Keratinocyte (primary cell): ENCODE results near the gene ZFP90. TPM values are rescaled to one million over a fixed set of nuclear protein-coding genes. Genes with fewer than 3 reads are reported as not detected.

Experiments
- DNase-seq: peaks from one replicate; pipeline ENCODE4 v3.0.0-alpha.2; 2011; ENCODE audit warnings: low read depth, missing footprints, low spot score
- FAIRE-seq: peaks from 2 replicates; lab custom pipeline; 2011; peaks lifted over from hg19 to GRCh38; lab: Jason Lieb, UNC
- H2AFZ ChIP-seq: 2 replicates; pipeline ENCODE4 v1.6.0; 2012; ENCODE audit warnings: low read length, control low read depth, inconsistent platforms; ENCODE audit not compliant: control insufficient read depth
- H3K27ac ChIP-seq: 2 replicates; pipeline ENCODE4 v1.5.1; 2011; ENCODE audit warnings: low read length; ENCODE audit not compliant: control insufficient read depth, insufficient read depth
- H3K27me3 ChIP-seq: 3 replicates; pipeline ENCODE4 v1.6.0; 2011; ENCODE audit warnings: low read length; ENCODE audit not compliant: control insufficient read depth, insufficient read depth; ENCODE audit errors: extremely low read depth
- H3K36me3 ChIP-seq, 2 experiments: 2 replicates in 1 of 2; 3 replicates in 1 of 2; pipeline ENCODE4 v1.5.1; 2011; ENCODE audit warnings: low read length in 2 of 2, mild to moderate bottlenecking in 1 of 2; ENCODE audit not compliant: control insufficient read depth in 2 of 2, insufficient read depth in 2 of 2; ENCODE audit errors: extremely low read depth in 1 of 2
- H3K4me1 ChIP-seq: 3 replicates; pipeline ENCODE4 v1.5.1; 2011; ENCODE audit warnings: low read length; ENCODE audit not compliant: control insufficient read depth, insufficient read depth; ENCODE audit errors: extremely low read depth
- H3K4me2 ChIP-seq: 3 replicates; pipeline ENCODE4 v1.6.0; 2011; ENCODE audit warnings: low read depth, low read length; ENCODE audit not compliant: control insufficient read depth, insufficient read depth; ENCODE audit errors: extremely low read depth
- H3K4me3 ChIP-seq, 3 experiments: fragments of 200-600 bp in 1 of 3; sonication (generic) in 1 of 3; 2 replicates in 2 of 3; 3 replicates in 1 of 3; pipeline ENCODE4 v1.5.1; 2011 to 2016; ENCODE audit warnings: low read length in 3 of 3, mild to moderate bottlenecking in 3 of 3, control low read depth in 2 of 3, inconsistent platforms in 1 of 3, low read depth in 1 of 3, mixed read lengths in 1 of 3, mixed run types in 1 of 3, moderate library complexity in 1 of 3; ENCODE audit not compliant: control insufficient read depth in 2 of 3, insufficient read depth in 2 of 3; ENCODE audit errors: extremely low read depth in 1 of 3
- H3K79me2 ChIP-seq: 2 replicates; pipeline ENCODE4 v1.6.0; 2012; ENCODE audit warnings: low read length; ENCODE audit not compliant: control insufficient read depth, insufficient read depth
- H3K9ac ChIP-seq: 3 replicates; pipeline ENCODE4 v1.6.0; 2011; ENCODE audit warnings: low read length; ENCODE audit not compliant: control insufficient read depth, insufficient read depth; ENCODE audit errors: extremely low read depth
- H3K9me1 ChIP-seq: 3 replicates; pipeline ENCODE4 v1.6.0; 2011; ENCODE audit warnings: low read length; ENCODE audit not compliant: control insufficient read depth, insufficient read depth; ENCODE audit errors: extremely low read depth
- H3K9me3 ChIP-seq: 2 replicates; pipeline ENCODE4 v1.5.1; 2012; ENCODE audit warnings: low read depth, low read length; ENCODE audit not compliant: control insufficient read depth
- H4K20me1 ChIP-seq: 3 replicates; pipeline ENCODE4 v1.6.0; 2011; ENCODE audit warnings: low read length; ENCODE audit not compliant: control insufficient read depth, insufficient read depth; ENCODE audit errors: extremely low read depth
- EZH2 ChIP-seq: IDR thresholded peaks from one replicate; pipeline ENCODE4 v1.6.1; 2012; ENCODE audit warnings: inconsistent platforms, mild to moderate bottlenecking, low read length, moderate library complexity
- dilution Hi-C: fragments of 300-500 bp; cut with MboI; formaldehyde crosslinking; loops from one replicate; pipeline ENCODE4 v1.7.0; 2020; ENCODE audit warnings: low sequenced_read_pairs; ENCODE audit not compliant: extremely low pct_ligation_motif_present
- polyA plus RNA-seq, 5 experiments: library from polyadenylated mRNA; depleted of rRNA in 3 of 5; stranded (reverse) in 3 of 5; stranded (forward) in 1 of 5; unstranded in 1 of 5; fragments of >200 nt; gene quantifications; 1 replicate in 1 of 5; 2 replicates in 3 of 5; 3 replicates in 1 of 5; pipeline versions ENCODE4 v1.2.1 to v1.2.3, GENCODE V29; 2011 to 2012; ENCODE audit warnings: missing spikeins in 2 of 5, low read depth in 1 of 5, low replicate concordance in 1 of 5
- TF ChIP-seq, protein P1 (sequence below), 3 experiments: IDR thresholded peaks in 1 of 3; conservative IDR thresholded peaks in 1 of 3; optimal IDR thresholded peaks in 1 of 3; 2 replicates in 2 of 3; 3 replicates in 1 of 3; pipeline versions ENCODE3 to v1.5.1; 2011; ENCODE audit warnings: low read length in 3 of 3, mild to moderate bottlenecking in 3 of 3, moderate library complexity in 2 of 3, control low read depth in 1 of 3, inconsistent platforms in 1 of 3; ENCODE audit not compliant: insufficient read depth in 2 of 3; ENCODE audit errors: extremely low read depth in 1 of 3

ZFP90 gene
- polyA plus RNA-seq, 1 donor (not counting 4 experiments of a cell fraction or from before 2014, with no cell fraction given), result 15.3 TPM

DNA sequence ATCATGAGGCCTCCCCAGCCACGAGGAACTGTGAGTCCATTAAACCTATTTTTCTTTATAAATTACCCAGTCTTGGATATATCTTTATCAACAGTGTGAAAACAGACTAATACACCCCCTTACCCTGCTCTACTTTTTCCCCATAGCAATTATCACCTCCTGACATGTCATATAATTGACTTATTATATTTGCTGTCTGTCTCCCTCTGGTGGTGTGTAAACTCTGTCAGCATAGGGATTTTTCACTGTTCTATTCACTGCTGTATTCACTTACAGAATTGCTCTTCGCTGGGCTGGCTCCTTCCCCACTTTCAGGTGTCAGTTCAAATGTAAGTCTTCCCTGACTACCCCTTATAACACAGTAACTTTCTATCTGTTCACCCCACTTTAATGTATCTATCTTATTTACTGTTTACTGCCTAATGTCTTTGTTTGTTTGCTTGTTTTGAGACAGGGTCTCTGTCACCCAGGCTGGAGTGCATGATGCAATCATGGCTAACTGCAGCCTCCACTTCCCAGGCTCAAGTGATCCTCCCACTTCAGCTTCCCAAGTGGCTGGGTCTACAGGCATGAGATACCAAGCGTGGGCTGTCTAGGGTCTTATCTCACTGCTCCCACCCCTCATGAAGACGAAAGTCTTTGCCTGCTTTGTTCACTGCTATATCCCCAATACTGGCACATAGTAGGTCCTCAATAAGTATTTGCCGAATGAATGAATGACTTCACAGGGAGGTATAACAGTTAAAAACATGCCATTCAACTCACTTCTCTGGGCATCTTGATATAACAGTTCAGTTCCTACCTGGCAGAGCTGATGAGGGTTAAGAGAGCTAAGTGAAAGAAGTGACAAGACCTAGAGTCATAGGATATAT is 53.6 kb downstream of the ZFP90 start:
- Histone ChIP-seq H3K4me2 (no peak overlapping the region), H2AFZ (no peak overlapping the region), H3K9me1 (no peaks in the 10 kb centered on the region), H3K9me3 (no peaks in the 10 kb centered on the region), H3K4me1 (peaks cover 7% of the 10 kb centered on the region), H3K9ac (no peak overlapping the region), H3K4me3 (no peak overlapping the region), H4K20me1 (no peaks in the 10 kb centered on the region), H3K79me2 (no peaks in the 10 kb centered on the region), H3K27me3 (no peaks in the 10 kb centered on the region), H3K36me3 (no peaks in the 10 kb centered on the region), H3K27ac (no peak overlapping the region)
- dilution Hi-C loops, result no loop called here
- FAIRE-seq, result no peak
- TF ChIP-seq EZH2, result no peak
- TF ChIP-seq, protein P1, sequence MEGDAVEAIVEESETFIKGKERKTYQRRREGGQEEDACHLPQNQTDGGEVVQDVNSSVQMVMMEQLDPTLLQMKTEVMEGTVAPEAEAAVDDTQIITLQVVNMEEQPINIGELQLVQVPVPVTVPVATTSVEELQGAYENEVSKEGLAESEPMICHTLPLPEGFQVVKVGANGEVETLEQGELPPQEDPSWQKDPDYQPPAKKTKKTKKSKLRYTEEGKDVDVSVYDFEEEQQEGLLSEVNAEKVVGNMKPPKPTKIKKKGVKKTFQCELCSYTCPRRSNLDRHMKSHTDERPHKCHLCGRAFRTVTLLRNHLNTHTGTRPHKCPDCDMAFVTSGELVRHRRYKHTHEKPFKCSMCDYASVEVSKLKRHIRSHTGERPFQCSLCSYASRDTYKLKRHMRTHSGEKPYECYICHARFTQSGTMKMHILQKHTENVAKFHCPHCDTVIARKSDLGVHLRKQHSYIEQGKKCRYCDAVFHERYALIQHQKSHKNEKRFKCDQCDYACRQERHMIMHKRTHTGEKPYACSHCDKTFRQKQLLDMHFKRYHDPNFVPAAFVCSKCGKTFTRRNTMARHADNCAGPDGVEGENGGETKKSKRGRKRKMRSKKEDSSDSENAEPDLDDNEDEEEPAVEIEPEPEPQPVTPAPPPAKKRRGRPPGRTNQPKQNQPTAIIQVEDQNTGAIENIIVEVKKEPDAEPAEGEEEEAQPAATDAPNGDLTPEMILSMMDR (optimal IDR thresholded peaks at IDR 0.05 in 1 of 3, IDR thresholded peaks at IDR 0.05 in 1 of 3, conservative IDR thresholded peaks at IDR 0.05 in 1 of 3; ENCODE audit: extremely low read depth in 1 of 3, insufficient read depth in 2 of 3, low read length in 3 of 3), result peak; percentile 23 to 35 (median 29)
- no peak for DNase-seq

DNA sequence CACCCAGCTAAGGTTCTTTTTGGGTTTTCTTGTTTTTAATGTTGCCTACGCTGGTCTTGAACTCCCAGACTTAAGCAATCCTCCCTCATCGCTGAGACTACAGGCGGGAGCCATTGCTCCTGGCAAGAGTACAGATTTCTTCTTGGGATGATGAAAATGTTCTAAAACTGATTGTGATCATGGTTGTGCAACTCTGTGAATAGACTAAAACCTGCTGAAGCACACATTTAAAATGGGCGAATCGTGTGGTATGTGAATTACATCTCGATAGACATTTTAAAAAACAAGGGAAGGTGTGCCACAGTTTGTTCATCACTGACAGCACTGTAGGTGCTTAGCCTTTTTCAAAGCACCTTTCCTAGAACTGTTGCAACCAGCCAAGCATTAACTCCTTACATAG is 57.2 kb downstream of the ZFP90 start:
- H3K9me1 ChIP-seq, result no peaks in the 10 kb centered on the region
- no peak overlapping the region for H3K4me2 ChIP-seq
- TF ChIP-seq EZH2, result no peak
- TF ChIP-seq, protein P1 (optimal IDR thresholded peaks at IDR 0.05 in 1 of 3, IDR thresholded peaks at IDR 0.05 in 1 of 3, conservative IDR thresholded peaks at IDR 0.05 in 1 of 3; ENCODE audit: extremely low read depth in 1 of 3, insufficient read depth in 2 of 3, low read length in 3 of 3), result no peak
- dilution Hi-C loops, result no loop called here
- no peaks in the 10 kb centered on the region for H3K27me3 ChIP-seq
- H3K4me1 ChIP-seq, result no peaks in the 10 kb centered on the region
- no peak for DNase-seq
- H3K9ac ChIP-seq, result no peak overlapping the region
- no peaks in the 10 kb centered on the region for H3K36me3 ChIP-seq
- no peaks in the 10 kb centered on the region for H3K9me3 ChIP-seq
- H3K27ac ChIP-seq, result no peak overlapping the region
- no peak for FAIRE-seq
- H2AFZ ChIP-seq, result no peak overlapping the region
- no peaks in the 10 kb centered on the region for H3K79me2 ChIP-seq
- H4K20me1 ChIP-seq, result no peaks in the 10 kb centered on the region
- H3K4me3 ChIP-seq, result no peak overlapping the region
